HG03064 (cell line): ENCODE results near the gene GSTA5.
A peak's percentile ranks its signal among the peaks of the same experiment; 100 is the strongest.
"Not testable (repeated sequence)": the region's sequence is repeated elsewhere in the genome, so short reads cannot be mapped to it uniquely, and the experiment has no call there.

Experiments
- ATAC-seq: cut with Tn5 transposase; IDR thresholded peaks from one replicate; pipeline ENCODE4 v1.9.1; 2021; ENCODE audit warnings: low read depth; ENCODE audit not compliant: unreplicated experiment

Gene GSTA5

GRCh38 chr6:52839124-52840055 lies 1.2 kb downstream of the GSTA5 start:
- ATAC-seq = peak; percentile 69

- ATAC-seq = no peak
Measured at GRCh38 chr6:52834481-52834880, 6.1 kb downstream of the GSTA5 start.

- ATAC-seq = not testable (repeated sequence)
Measured at GRCh38 chr6:52830869-52831268, 9.7 kb downstream of the GSTA5 start.

GRCh38 chr6:52829046-52829817 lies 11.4 kb downstream of the GSTA5 start:
- no peak for ATAC-seq

- ATAC-seq = not testable (repeated sequence)
Measured at GRCh38 chr6:52828621-52829020, 12.0 kb downstream of the GSTA5 start.

GRCh38 chr6:52827073-52827783 lies 13.4 kb downstream of the GSTA5 start:
- not testable (repeated sequence) for ATAC-seq

GRCh38 chr6:52826513-52826912 lies 14.1 kb downstream of the GSTA5 start:
- no peak for ATAC-seq

GRCh38 chr6:52825900-52826459 lies 14.6 kb downstream of the GSTA5 start:
- not testable (repeated sequence) for ATAC-seq

GRCh38 chr6:52825270-52825793 lies 15.3 kb downstream of the GSTA5 start:
- ATAC-seq = not testable (repeated sequence)

- no peak for ATAC-seq
Measured at GRCh38 chr6:52821842-52822241, 18.8 kb downstream of the GSTA5 start.

GRCh38 chr6:52820198-52820597 lies 20.4 kb downstream of the GSTA5 start:
- ATAC-seq = no peak

- ATAC-seq = peak; percentile 67
Measured at GRCh38 chr6:52815167-52816092, 25.2 kb downstream of the GSTA5 start.

GRCh38 chr6:52814545-52814944 lies 26.1 kb downstream of the GSTA5 start:
- not testable (repeated sequence) for ATAC-seq

GRCh38 chr6:52809777-52810176 lies 30.8 kb downstream of the GSTA5 start:
- ATAC-seq = not testable (repeated sequence)

GRCh38 chr6:52808660-52809059 lies 32.0 kb downstream of the GSTA5 start:
- ATAC-seq = no peak

- ATAC-seq = not testable (repeated sequence)
Measured at GRCh38 chr6:52803668-52804255, 36.9 kb downstream of the GSTA5 start, which contains the start of gene GSTA1. Gene GSTA1 (minus strand): TSS chr6:52803816. CDS start chr6:52799267, 4,549 bp downstream.

GRCh38 chr6:52802806-52803205 lies 37.8 kb downstream of the GSTA5 start:
- no peak for ATAC-seq

- ATAC-seq = no peak
Measured at GRCh38 chr6:52801188-52801841, 39.3 kb downstream of the GSTA5 start.
